ENCODE data around the gene LIPG. TPM values are rescaled to one million over a fixed set of nuclear protein-coding genes. Genes with fewer than 3 reads are reported as not detected.

Gene LIPG
- total RNA-seq, 2 experiments from 2014 or later = not detected

- Histone ChIP-seq H2AFZ (ENCODE audit: low read length) (no peak overlapping the region), H3K36me3 (ENCODE audit: insufficient read depth, low read length) (no peaks in the 10 kb centered on the region), H3K4me1 (ENCODE audit: insufficient read depth, low read length, poor library complexity, severe bottlenecking) (no peaks in the 10 kb centered on the region), H3K9me3 (ENCODE audit: low read length) (no peaks in the 10 kb centered on the region), H4K20me1 (ENCODE audit: insufficient read depth, low read length) (no peaks in the 10 kb centered on the region), H3K4me2 (ENCODE audit: low read length) (peak overlapping the region; percentile 53; the same call in 1 of the 2 replicates), H3K79me2 (ENCODE audit: insufficient read depth, low read depth, low read length) (no peaks in the 10 kb centered on the region), H3K9me2 (ENCODE audit: insufficient read depth, low read length) (no peaks in the 10 kb centered on the region), H3K4me3 (ENCODE audit: low read depth, low read length, poor library complexity, severe bottlenecking) (no peak overlapping the region), H3K27ac (ENCODE audit: low read depth, low read length, poor library complexity, severe bottlenecking) (no peak overlapping the region)
- TF ChIP-seq, protein P1, sequence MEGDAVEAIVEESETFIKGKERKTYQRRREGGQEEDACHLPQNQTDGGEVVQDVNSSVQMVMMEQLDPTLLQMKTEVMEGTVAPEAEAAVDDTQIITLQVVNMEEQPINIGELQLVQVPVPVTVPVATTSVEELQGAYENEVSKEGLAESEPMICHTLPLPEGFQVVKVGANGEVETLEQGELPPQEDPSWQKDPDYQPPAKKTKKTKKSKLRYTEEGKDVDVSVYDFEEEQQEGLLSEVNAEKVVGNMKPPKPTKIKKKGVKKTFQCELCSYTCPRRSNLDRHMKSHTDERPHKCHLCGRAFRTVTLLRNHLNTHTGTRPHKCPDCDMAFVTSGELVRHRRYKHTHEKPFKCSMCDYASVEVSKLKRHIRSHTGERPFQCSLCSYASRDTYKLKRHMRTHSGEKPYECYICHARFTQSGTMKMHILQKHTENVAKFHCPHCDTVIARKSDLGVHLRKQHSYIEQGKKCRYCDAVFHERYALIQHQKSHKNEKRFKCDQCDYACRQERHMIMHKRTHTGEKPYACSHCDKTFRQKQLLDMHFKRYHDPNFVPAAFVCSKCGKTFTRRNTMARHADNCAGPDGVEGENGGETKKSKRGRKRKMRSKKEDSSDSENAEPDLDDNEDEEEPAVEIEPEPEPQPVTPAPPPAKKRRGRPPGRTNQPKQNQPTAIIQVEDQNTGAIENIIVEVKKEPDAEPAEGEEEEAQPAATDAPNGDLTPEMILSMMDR (conservative IDR thresholded peaks at IDR 0.05; ENCODE audit: low read length) = no peak
- TF ChIP-seq EZH2phosphoT487 (IDR thresholded peaks at IDR 0.05; ENCODE audit: borderline replicate concordance, low read depth, low read length) = no peak
- no TSS peak for BruUV-seq (replicated peaks)
- POLR2A ChIA-PET = no interaction called here
- intact Hi-C loops (cut with micrococcal nuclease; ENCODE audit: unreplicated experiment) = no loop called here
- CTCF ChIA-PET (ENCODE audit: unreplicated experiment) = no interaction called here
- no peak for DNase-seq (ENCODE audit: low spot score)
Measured at GRCh38 chr18:49563130-49563540, 1.3 kb downstream of the LIPG start.

DNA sequence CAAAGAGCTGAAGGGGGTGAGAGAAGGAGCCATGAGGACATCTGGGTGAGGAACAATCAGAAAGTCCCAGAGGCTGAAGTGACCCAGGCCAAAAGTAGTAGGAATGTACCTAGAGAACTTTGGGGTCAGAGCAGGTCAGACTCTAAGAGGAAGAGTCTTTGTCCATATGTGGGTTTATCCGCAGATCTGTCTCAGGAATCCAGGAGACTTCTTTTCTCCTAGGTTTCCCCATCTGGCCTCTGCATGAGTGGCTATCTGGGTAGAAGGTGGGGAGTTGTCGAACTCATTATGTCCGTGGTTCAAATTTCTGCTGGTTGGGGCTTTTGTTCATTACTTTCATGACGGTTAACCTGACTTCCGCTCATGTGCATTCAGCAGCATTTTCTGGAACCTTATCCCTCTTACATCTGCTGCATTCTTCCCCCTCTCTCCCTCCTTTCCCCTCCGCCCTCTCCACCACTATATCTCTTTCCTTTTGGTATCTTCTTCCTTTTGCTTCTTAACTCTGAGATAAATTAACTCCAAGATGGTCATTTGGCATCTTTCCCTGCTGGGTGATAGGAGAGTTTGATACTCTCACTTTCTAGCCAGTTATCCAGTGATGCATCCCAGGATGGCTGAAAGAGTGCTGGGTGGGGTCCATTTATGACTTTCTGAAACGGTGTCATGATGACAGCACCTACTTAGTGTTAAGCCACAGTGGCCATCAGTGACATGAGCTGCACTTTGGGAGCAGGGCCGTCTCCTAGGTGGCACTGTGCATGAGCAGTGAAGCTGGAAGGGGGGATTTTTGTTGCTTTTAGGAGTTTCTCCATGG, 2.1 kb downstream of the LIPG start:
- Histone ChIP-seq H3K4me1 (ENCODE audit: insufficient read depth, low read length, poor library complexity, severe bottlenecking) (no peaks in the 10 kb centered on the region), H3K9me3 (ENCODE audit: low read length) (no peaks in the 10 kb centered on the region), H3K9me2 (ENCODE audit: insufficient read depth, low read length) (no peaks in the 10 kb centered on the region), H2AFZ (ENCODE audit: low read length) (no peak overlapping the region), H3K4me3 (ENCODE audit: low read depth, low read length, poor library complexity, severe bottlenecking) (no peak overlapping the region), H3K4me2 (ENCODE audit: low read length) (peak overlapping the region; percentile 53; the same call in 1 of the 2 replicates), H3K36me3 (ENCODE audit: insufficient read depth, low read length) (no peaks in the 10 kb centered on the region), H3K27ac (ENCODE audit: low read depth, low read length, poor library complexity, severe bottlenecking) (no peak overlapping the region), H3K79me2 (ENCODE audit: insufficient read depth, low read depth, low read length) (no peaks in the 10 kb centered on the region), H4K20me1 (ENCODE audit: insufficient read depth, low read length) (no peaks in the 10 kb centered on the region)
- BruUV-seq (replicated peaks) = no TSS peak
- CTCF ChIA-PET (ENCODE audit: unreplicated experiment) = no interaction called here
- intact Hi-C loops (cut with micrococcal nuclease; ENCODE audit: unreplicated experiment) = no loop called here
- POLR2A ChIA-PET = no interaction called here
- TF ChIP-seq, protein P1 (conservative IDR thresholded peaks at IDR 0.05; ENCODE audit: low read length) = no peak
- TF ChIP-seq EZH2phosphoT487 (IDR thresholded peaks at IDR 0.05; ENCODE audit: borderline replicate concordance, low read depth, low read length) = no peak
- no peak for DNase-seq (ENCODE audit: low spot score)

GRCh38 chr18:49564518-49564834, 2.6 kb downstream of the LIPG start:
- intact Hi-C loops (cut with micrococcal nuclease; ENCODE audit: unreplicated experiment) = no loop called here
- Histone ChIP-seq H3K4me3 (ENCODE audit: low read depth, low read length, poor library complexity, severe bottlenecking) (no peak overlapping the region), H3K9me2 (ENCODE audit: insufficient read depth, low read length) (no peaks in the 10 kb centered on the region), H4K20me1 (ENCODE audit: insufficient read depth, low read length) (no peaks in the 10 kb centered on the region), H3K4me2 (ENCODE audit: low read length) (peak overlapping the region; percentile 53; the same call in 1 of the 2 replicates), H3K36me3 (ENCODE audit: insufficient read depth, low read length) (no peaks in the 10 kb centered on the region), H3K4me1 (ENCODE audit: insufficient read depth, low read length, poor library complexity, severe bottlenecking) (no peaks in the 10 kb centered on the region), H3K27ac (ENCODE audit: low read depth, low read length, poor library complexity, severe bottlenecking) (no peak overlapping the region), H3K9me3 (ENCODE audit: low read length) (no peaks in the 10 kb centered on the region), H3K79me2 (ENCODE audit: insufficient read depth, low read depth, low read length) (no peaks in the 10 kb centered on the region), H2AFZ (ENCODE audit: low read length) (no peak overlapping the region)
- TF ChIP-seq, protein P1 (conservative IDR thresholded peaks at IDR 0.05; ENCODE audit: low read length) = no peak
- TF ChIP-seq EZH2phosphoT487 (IDR thresholded peaks at IDR 0.05; ENCODE audit: borderline replicate concordance, low read depth, low read length) = no peak
- no TSS peak for BruUV-seq (replicated peaks)
- POLR2A ChIA-PET = no interaction called here
- CTCF ChIA-PET (ENCODE audit: unreplicated experiment) = no interaction called here
- no peak for DNase-seq (ENCODE audit: low spot score)
